Gastrocnemius medialis (tissue), 4 donors: ENCODE measurements around the gene NOS1AP. TPM values are rescaled to one million over a fixed set of nuclear protein-coding genes. Genes with fewer than 3 reads are reported as not detected.

ENCODE experiments used
- ATAC-seq, 2 donors: fragments of 150-250 bp; one replicate each; pipeline ENCODE4 v1.9.1; 2016
- DNase-seq, 2 donors: peaks; one replicate each; pipeline ENCODE4 v3.0.0-alpha.2; 2019
- H3K27ac ChIP-seq, 4 donors: fragments of 200-600 bp; sonication (generic); 1 replicate in 1 of 4; 2 replicates in 3 of 4; pipeline ENCODE4 v1.5.1; 2016 to 2018; ENCODE audit warnings: mild to moderate bottlenecking in 2 of 4, moderate library complexity in 1 of 4
- H3K27me3 ChIP-seq, 3 donors: fragments of 200-600 bp; sonication (generic) in 2 of 3; 1 replicate in 1 of 3; 2 replicates in 2 of 3; pipeline versions ENCODE4 v1.5.1 to v1.6.0; 2016 to 2019; ENCODE audit warnings: mild to moderate bottlenecking in 1 of 3, moderate library complexity in 1 of 3
- H3K36me3 ChIP-seq, 2 donors: fragments of 200-600 bp; sonication (generic) in 1 of 2; one replicate each; pipeline ENCODE4 v1.5.1; 2017 to 2018
- H3K4me1 ChIP-seq, 2 donors: fragments of 200-600 bp; sonication (generic) in 1 of 2; one replicate each; pipeline ENCODE4 v1.5.1; 2016 to 2017; ENCODE audit warnings: mild to moderate bottlenecking in 2 of 2
- H3K4me3 ChIP-seq, 4 donors: fragments of 200-600 bp; sonication (generic) in 3 of 4; 1 replicate in 1 of 4; 2 replicates in 3 of 4; pipeline ENCODE4 v1.5.1; 2016 to 2019; ENCODE audit warnings: mild to moderate bottlenecking in 2 of 4
- H3K9me3 ChIP-seq, 3 donors: fragments of 200-600 bp; sonication (generic) in 2 of 3; 1 replicate in 1 of 3; 2 replicates in 2 of 3; pipeline ENCODE4 v1.5.1; 2016 to 2019
- POLR2A ChIP-seq, 2 donors: fragments of 450-650 bp; IDR thresholded peaks; one replicate each; pipeline ENCODE4 v1.6.1; 2017; ENCODE audit warnings: antibody characterized with exemption in 2 of 2, mild to moderate bottlenecking in 2 of 2, moderate library complexity in 2 of 2
- in situ Hi-C, 4 donors: fragments of 200-750 bp; cut with MboI; loops; one replicate each; pipeline versions ENCODE4 v1.15.0 to v1.8.0; 2017; ENCODE audit warnings: low sequenced_read_pairs in 4 of 4
- intact Hi-C: fragments of 100-400 bp; cut with DNase I; formaldehyde crosslinking; loops from one replicate; pipeline ENCODE4 v1.15.1; 2023; ENCODE audit warnings: low total_unique reads
- total RNA-seq, 4 donors: library from RNA; depleted of rRNA; stranded (reverse); fragments of >200 nt; gene quantifications; one replicate each; pipeline versions ENCODE4 v1.1.0 to v1.2.3, GENCODE V29; 2016
- TF ChIP-seq, protein P1 (sequence below), 5 experiments: fragments of 450-650 bp in 3 of 5; fragments of 200-600 bp in 2 of 5; sonication (generic) in 2 of 5; IDR thresholded peaks in 4 of 5; conservative IDR thresholded peaks in 1 of 5; 1 replicate in 4 of 5; 2 replicates in 1 of 5; pipeline ENCODE4 v1.5.1; 2016 to 2019; ENCODE audit warnings: antibody characterized with exemption in 5 of 5, mild to moderate bottlenecking in 3 of 5, moderate library complexity in 3 of 5

The NOS1AP gene
- total RNA-seq, 4 donors from 2014 or later: 0.20 to 0.40 (median 0.25) TPM

DNA sequence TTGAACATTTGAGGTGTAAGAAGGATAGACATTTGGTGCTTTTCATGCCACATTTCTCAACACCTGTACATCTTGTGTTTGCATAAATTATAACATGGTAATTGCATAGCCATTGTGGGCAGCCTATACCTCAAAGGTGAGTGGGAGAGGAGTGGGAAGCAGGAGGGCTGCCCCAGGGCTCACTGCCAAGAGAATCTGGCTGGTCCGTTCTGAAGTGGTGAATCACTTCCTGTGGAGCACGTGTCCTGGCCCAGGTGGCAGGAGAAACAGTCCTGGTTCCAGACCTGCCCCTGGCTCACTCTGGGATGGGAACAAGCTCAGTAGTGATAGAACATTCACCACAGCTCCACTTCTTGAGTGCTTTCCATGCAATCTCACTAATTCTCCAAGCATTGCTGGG lies 34.2 kb upstream of the NOS1AP start:
- Histone ChIP-seq H3K9me3 (no peaks in the 10 kb centered on the region), H3K4me3 (no peak overlapping the region), H3K27me3 (no peaks in the 10 kb centered on the region), H3K36me3 (no peaks in the 10 kb centered on the region), H3K27ac (no peak overlapping the region), H3K4me1 (peaks cover 4% of the 10 kb centered on the region in 2 donors)
- intact Hi-C loops: no loop called here
- DNase-seq: no peak
- TF ChIP-seq, protein P1, sequence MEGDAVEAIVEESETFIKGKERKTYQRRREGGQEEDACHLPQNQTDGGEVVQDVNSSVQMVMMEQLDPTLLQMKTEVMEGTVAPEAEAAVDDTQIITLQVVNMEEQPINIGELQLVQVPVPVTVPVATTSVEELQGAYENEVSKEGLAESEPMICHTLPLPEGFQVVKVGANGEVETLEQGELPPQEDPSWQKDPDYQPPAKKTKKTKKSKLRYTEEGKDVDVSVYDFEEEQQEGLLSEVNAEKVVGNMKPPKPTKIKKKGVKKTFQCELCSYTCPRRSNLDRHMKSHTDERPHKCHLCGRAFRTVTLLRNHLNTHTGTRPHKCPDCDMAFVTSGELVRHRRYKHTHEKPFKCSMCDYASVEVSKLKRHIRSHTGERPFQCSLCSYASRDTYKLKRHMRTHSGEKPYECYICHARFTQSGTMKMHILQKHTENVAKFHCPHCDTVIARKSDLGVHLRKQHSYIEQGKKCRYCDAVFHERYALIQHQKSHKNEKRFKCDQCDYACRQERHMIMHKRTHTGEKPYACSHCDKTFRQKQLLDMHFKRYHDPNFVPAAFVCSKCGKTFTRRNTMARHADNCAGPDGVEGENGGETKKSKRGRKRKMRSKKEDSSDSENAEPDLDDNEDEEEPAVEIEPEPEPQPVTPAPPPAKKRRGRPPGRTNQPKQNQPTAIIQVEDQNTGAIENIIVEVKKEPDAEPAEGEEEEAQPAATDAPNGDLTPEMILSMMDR (IDR thresholded peaks at IDR 0.05 in 4 of 5, conservative IDR thresholded peaks at IDR 0.05 in 1 of 5): no peak
- no peak for TF ChIP-seq POLR2A (IDR thresholded peaks at IDR 0.05)
- in situ Hi-C loops: loop anchor here (5.0 to 25.0 kb wide), 3 partner anchors 173 to 243 kb away; no protein-coding TSS in a partner anchor
- ATAC-seq: no peak

DNA sequence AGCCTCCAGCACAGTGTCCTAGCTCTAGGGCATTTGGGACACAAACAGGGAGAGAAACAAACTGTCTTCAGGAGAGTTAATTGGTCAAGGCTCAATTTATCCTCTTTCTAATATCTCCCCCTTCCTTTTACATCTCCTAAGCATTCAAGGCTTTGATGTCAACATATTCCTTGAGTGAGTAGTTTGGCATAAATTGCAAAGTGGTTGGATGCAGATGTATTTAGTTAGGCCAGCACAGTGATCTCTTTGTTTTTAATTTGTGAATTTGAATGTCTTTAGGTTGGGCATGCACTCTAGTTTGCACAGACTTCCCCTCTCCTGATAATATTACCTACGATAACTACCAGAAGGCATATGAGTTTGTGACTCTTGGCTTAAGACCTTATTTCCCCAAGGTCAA lies 33.3 kb upstream of the NOS1AP start:
- H3K27me3 ChIP-seq: no peaks in the 10 kb centered on the region
- H3K36me3 ChIP-seq: no peaks in the 10 kb centered on the region
- no peaks in the 10 kb centered on the region for H3K9me3 ChIP-seq
- intact Hi-C loops (no loop called here), in situ Hi-C loops (loop anchor here (5.0 to 25.0 kb wide), 3 partner anchors 174 to 244 kb away; no protein-coding TSS in a partner anchor)
- H3K27ac ChIP-seq: no peak overlapping the region
- DNase-seq (no peak), ATAC-seq (no peak)
- no peak for TF ChIP-seq POLR2A (IDR thresholded peaks at IDR 0.05)
- TF ChIP-seq, protein P1 (IDR thresholded peaks at IDR 0.05 in 4 of 5, conservative IDR thresholded peaks at IDR 0.05 in 1 of 5): no peak
- H3K4me3 ChIP-seq: no peak overlapping the region
- H3K4me1 ChIP-seq: peaks cover 4% of the 10 kb centered on the region in 2 donors

DNA sequence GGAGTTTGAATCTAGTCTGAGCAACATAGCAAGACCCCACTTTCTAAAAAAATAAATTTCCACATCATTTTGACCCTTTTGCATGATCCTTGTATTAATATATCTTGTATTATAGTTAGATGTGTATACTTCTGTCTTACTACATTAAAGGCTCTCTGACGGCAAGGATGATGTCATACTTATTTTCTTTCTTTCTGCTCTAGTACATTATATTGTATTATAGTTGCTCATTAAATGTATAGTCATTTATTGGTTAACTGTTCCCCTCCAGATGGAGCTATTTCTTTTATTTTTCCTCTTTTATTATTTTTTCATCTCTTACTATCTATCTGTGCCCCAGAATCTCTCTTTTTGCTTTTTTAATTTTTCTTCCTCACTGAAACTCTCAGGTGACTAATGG lies 30.9 kb upstream of the NOS1AP start:
- intact Hi-C loops: no loop called here

DNA sequence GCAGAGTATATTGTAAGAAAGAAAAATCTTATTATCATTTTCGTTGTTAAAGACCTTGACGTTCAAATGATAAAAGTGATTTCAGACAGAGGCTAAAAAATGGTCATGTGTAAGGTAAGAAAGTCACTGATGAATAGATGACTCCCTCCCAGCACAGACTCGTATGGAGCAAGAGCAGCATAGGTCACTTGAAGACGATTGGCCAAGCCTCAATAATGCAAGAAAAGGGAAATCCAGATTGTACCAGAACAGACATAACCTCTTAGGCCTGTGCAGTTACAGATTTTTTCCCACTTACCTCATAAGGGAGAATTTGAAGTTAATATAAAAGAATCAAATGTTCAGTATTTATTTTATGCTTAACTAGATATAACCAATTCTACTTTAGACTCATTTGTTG lies 29.5 kb upstream of the NOS1AP start:
- in situ Hi-C loops (loop anchor here in 1 of 4 donors (25.0 kb wide), 1 partner anchor 178 kb away; no protein-coding TSS in a partner anchor), intact Hi-C loops (no loop called here)
- ATAC-seq (no peak), DNase-seq (no peak)
- Histone ChIP-seq H3K4me1 (no peaks in the 10 kb centered on the region), H3K27me3 (no peaks in the 10 kb centered on the region), H3K27ac (no peak overlapping the region), H3K4me3 (no peak overlapping the region), H3K36me3 (no peaks in the 10 kb centered on the region), H3K9me3 (no peaks in the 10 kb centered on the region)
- TF ChIP-seq POLR2A (IDR thresholded peaks at IDR 0.05): no peak
- TF ChIP-seq, protein P1 (IDR thresholded peaks at IDR 0.05 in 4 of 5, conservative IDR thresholded peaks at IDR 0.05 in 1 of 5): no peak

More for the DNA sequence above, 30.9 kb upstream of the NOS1AP start:
- ATAC-seq (no peak), DNase-seq (no peak)
- peaks cover 4% of the 10 kb centered on the region in 2 donors for H3K4me1 ChIP-seq
- TF ChIP-seq, protein P1 (IDR thresholded peaks at IDR 0.05 in 4 of 5, conservative IDR thresholded peaks at IDR 0.05 in 1 of 5): no peak
- no peak for TF ChIP-seq POLR2A (IDR thresholded peaks at IDR 0.05)
- no peak overlapping the region for H3K4me3 ChIP-seq
- in situ Hi-C loops: loop anchor here (5.0 to 25.0 kb wide), 3 partner anchors 176 to 246 kb away; no protein-coding TSS in a partner anchor
- no peaks in the 10 kb centered on the region for H3K36me3 ChIP-seq
- no peaks in the 10 kb centered on the region for H3K9me3 ChIP-seq
- H3K27ac ChIP-seq: no peak overlapping the region
- no peaks in the 10 kb centered on the region for H3K27me3 ChIP-seq

DNA sequence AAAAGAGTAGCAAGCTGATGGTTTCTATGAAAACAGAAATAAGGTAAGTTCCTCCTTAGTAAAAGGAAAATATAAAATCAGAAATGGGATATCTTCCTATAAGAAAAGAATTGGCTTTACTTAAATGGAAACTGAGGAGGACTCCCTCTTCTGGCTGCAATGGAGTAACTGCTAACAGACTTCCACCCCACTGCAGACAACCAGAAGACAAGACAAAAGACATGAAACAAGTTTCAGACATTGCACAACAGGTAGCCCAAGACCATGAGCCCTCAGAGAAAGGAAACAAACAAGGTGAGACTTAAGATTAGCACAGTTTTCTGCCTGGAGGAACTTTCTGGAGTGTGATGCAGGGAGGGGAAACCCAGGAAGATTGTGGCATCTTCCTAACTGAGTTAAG lies 28.8 kb upstream of the NOS1AP start:
- Histone ChIP-seq H3K4me3 (no peak overlapping the region), H3K9me3 (no peaks in the 10 kb centered on the region), H3K27ac (no peak overlapping the region), H3K36me3 (no peaks in the 10 kb centered on the region), H3K4me1 (no peaks in the 10 kb centered on the region), H3K27me3 (no peaks in the 10 kb centered on the region)
- intact Hi-C loops (no loop called here), in situ Hi-C loops (loop anchor here in 1 of 4 donors (25.0 kb wide), 1 partner anchor 178 kb away; no protein-coding TSS in a partner anchor)
- ATAC-seq (no peak), DNase-seq (no peak)
- no peak for TF ChIP-seq POLR2A (IDR thresholded peaks at IDR 0.05)
- TF ChIP-seq, protein P1 (IDR thresholded peaks at IDR 0.05 in 4 of 5, conservative IDR thresholded peaks at IDR 0.05 in 1 of 5): no peak
